HG03520 (cell line): ENCODE data around the gene SELENON.

Source experiments
- ATAC-seq: cut with Tn5 transposase; IDR thresholded peaks from one replicate; pipeline ENCODE4 v1.9.1; 2021; ENCODE audit warnings: mild to moderate bottlenecking, moderate library complexity; ENCODE audit not compliant: unreplicated experiment

Gene SELENON, protein sequence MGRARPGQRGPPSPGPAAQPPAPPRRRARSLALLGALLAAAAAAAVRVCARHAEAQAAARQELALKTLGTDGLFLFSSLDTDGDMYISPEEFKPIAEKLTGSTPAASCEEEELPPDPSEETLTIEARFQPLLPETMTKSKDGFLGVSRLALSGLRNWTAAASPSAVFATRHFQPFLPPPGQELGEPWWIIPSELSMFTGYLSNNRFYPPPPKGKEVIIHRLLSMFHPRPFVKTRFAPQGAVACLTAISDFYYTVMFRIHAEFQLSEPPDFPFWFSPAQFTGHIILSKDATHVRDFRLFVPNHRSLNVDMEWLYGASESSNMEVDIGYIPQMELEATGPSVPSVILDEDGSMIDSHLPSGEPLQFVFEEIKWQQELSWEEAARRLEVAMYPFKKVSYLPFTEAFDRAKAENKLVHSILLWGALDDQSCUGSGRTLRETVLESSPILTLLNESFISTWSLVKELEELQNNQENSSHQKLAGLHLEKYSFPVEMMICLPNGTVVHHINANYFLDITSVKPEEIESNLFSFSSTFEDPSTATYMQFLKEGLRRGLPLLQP

DNA sequence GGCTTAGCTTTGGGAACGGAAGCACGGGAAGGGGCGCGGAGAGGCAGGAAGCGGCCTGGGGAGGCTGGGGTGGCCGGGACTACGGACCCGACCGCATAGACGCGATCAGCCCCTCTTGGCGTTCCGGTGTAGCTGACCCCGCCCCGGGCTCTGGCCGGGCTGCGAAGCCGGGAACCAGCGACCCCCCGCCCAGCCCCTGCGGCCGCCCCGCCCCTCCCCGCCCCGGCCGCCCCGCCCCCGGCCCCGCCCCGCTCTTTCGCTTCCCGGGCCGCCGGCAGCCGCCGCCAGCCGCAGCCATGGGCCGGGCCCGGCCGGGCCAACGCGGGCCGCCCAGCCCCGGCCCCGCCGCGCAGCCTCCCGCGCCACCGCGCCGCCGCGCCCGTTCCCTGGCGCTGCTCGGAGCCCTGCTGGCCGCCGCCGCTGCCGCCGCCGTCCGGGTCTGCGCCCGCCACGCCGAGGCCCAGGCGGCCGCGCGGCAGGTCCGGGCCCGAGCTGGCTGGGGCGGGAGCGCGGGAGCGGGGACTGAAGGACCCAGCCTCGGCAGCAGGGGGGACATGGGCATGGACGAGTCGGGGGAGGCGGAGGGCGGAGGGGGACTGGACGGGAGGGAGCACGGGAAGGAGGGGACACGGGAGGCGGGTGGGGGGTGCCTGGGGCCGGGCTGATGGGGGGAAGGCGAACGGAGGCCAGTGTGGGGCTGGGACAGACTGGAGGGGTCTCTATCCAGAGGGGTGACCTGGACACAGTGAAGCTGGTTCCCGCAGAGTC lies at the start of gene SELENON:
Gene SELENON, plus strand, starts transcription at position 259 of the 768 bp plus-strand sequence. Its CDS starts 38 bp downstream, at position 297.
- ATAC-seq, result no peak

DNA sequence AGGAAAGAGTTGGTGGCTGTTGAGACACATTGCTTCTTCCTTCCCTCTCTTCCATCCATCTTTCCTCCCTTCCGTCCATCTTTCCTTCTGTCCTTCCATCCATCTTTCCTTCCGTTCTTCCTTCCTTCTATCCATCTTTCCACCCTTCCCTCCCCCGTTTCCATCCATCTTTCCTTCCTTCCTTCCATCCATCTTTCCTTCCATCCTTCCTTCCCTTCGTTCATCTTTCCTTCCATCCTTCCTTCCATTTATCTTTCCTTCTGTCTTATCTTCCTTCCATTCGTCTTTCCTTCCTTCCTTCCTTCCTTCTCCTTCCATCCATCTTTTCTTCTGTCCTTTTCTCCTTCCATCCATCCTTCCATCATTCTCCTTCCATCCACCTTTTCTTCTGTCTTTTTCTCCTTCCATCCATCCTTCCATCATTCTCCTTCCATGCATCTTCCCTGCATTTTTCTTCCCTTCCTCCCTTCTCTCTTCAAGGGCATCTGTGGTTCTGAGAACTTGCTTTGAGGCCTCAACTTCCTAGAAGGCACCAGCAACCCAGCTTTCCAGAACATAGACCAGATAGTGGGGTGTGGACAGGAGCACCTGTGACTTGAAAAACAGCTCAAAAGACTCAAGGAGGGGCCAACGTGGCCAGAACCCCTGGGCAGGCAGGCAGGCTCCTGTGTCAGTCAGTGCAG lies 48.9 kb upstream of the SELENON start:
- ATAC-seq, result no peak

DNA sequence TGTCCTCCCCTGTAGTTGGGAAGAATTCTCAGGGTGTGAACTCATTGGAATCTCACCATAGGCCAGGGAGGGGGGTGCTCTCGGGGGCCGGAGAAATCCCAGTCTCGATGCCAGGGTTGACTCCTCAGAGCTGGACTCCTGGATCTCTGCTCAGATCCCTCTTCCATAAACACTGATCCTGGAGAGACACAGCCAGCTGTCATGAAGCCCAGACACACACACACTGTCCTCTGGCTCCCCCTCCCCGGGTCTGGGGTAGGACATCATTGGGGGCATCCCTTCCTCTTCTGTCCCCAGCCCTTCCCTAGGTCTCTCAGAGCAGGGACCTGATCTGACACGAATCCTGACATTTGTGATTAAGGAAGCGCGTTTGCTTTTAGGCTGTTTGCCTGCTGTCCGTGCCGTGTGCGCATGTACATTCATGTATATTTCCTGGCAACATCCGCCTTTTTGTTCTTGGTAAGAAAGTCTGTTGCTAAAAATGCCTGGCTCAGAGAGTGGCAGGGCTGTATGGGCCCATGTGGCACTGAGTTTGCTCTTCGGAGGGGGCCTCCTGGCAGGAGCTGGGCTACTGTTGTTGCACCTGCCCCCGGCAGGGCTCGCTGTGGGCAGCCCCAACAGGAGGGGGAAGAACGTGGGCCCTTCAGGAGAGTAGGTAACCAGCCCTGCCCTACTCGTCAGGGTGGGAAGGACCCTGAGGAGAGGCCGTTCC lies 45.4 kb upstream of the SELENON start:
- no peak for ATAC-seq

DNA sequence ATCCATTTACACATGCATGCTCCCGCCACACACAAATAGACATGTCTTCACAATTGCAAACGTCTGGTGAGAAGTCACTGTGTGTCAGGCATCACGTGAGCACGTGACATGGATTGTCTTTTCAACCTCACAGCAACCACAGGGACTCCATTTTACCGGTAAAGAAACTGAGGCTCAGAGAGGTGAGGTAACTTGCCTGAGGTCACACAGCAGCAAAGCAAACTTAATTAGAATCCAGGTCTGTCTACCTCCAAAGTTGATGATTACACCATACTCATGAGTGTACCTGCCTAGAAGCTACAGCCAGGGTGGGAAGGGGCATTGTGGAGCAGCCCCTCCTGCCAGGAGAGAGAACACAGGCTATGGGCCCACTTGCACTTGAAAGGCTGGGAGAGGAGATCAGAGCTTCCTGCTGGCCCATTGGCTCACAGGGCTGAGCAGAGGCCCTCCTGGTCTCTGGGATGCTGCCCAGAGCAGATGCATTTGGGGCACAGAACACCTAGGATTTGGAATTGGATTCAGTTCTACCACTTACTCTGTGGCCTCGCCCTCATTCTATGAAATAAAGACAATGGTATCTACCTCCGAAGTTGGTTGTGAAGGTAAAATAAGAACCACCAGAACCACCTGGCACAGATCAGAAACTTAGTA lies 44.4 kb upstream of the SELENON start:
- no peak for ATAC-seq

DNA sequence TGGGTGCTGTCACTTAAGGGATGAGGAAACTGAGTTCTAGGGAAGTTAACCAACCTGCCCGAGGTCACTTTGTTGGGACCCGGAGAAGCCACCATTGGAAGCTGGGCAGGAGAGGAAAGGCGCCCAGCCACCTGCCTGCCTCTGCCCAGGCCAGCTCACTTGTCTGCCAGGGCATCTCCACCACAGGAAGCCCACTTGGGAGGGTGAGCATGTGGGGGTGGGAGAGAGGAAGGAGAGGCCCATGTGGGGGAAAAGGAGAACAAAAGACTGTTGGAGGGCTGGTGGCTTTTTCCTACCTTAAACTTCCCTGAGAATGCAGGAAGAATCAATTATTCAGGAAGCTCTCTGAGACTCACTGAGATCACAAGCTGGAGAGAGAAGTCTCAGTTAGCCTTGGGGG lies 43.8 kb upstream of the SELENON start:
- ATAC-seq, result no peak

DNA sequence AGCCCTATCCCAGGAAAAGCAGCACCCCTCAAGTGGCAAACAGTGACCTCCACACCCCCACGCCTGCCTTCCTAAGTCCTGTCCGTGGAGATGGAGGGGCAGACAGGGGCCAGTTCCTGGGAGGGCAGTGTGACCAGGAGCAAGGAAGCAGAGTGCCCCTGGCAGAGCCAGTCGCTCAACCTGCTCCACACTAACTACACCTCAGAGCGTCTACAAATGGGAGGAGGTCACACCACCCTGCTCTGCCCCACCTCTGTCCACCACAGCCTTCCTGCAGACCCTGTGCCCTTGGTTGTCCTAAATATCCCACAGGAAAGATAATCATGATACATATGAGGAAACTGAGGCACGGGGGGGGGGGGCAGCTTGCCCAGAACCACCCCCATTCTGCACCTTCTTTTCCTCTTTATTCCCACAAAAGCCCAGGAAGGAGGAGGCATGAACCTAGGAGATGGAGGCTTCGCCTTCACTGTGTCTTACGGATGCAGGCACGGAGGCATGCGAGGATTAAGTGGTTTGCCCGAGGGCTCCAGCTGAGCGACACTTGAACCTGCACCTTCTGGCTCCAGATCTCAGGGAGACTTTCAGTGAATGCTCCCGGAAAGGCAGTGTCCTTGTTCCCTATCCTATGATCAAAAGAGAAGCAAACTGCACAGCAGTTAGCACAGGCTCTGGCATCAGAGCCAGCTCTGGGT lies 42.7 kb upstream of the SELENON start:
- ATAC-seq, result no peak

DNA sequence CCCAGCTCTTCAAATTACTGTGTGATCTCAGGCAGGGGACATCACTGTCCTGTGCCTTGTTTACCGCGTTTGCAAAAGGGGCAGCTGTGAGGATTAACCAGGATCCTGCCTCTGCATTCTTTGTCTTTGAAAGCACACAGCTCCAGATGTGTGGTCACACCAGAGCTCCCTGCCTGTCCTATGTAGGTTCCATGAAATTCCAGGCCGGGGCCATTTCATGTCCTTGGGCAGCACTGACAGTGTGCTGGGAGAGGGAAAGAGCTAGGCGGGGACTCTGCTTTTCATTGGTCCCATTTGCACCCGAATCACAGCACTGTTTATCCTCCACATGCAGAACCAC lies 42.2 kb upstream of the SELENON start:
- no peak for ATAC-seq

DNA sequence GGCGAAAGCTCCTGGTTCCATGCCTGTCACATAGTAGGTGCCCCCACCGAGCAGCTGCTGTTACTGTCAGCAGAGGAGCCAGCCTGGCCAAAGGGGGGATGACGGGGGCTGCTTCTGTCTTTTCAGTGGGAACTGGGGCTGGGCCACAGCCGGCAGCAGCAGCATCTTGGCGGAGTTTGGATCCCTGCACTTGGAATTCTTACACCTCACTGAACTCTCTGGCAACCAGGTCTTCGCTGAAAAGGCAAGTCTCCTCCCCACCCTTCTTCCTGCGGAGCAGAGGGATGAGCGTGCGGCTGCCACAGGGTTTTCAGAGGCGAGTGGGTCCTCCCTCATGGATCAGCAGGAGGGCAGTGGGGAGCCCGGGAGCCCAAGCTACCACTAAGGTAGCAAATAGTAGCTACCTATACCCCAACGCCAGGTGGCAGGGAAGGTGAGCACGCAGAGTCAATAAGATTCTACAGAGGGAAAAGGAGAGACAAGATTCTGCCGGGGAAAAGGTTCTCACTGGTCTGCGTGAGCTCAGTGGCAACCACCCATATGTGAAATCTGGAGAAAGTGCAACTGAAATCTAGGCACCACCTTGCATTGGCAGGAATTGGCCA lies 41.4 kb upstream of the SELENON start:
- ATAC-seq, result no peak

DNA sequence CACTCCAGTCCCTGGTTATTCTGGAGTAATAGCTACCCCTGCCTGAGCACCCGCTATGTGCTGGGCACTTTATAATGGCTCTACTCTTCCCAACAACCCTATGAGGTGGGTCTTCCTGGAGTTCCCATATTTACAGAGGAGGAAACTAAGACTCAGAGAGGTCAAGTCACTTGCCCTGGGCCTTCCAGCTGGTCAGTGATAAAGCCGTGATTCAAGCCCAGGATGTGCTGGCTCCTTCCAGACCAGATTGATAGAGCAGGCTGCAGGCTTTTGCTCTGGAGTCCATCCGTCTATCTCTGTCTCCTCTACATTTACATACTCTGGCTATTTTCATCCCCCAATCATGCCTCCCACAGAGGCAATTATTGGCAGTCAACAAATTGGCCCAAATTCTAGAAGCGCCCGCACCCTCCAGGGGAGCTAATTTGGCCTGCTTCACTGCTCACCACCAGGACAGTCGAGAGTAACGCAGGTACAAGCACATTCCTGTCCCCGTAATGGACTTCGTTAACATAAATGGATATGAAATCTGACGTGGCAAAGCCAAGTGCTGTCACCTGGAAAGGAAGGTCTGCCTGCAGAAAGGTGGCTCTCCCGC lies 39.8 kb upstream of the SELENON start:
- no peak for ATAC-seq

DNA sequence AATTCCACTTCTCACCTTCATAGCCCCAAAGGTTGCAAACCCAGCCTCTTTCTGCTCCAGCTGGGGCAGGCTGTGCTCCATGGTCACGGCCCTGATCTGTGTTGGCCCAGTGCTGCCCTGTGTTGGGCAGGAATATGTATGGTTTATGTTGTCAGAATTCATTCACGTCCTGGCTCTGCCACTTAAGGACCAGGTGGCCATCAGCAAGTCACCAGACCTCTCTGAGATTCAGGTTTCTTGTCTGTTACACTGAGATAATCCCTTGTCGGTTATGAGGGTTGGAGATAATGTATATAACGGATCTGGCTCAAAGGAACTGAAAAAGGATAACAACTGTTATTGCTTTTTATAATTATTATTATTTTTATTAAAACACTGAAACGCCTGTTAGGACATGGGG lies 39.1 kb upstream of the SELENON start:
- no peak for ATAC-seq

DNA sequence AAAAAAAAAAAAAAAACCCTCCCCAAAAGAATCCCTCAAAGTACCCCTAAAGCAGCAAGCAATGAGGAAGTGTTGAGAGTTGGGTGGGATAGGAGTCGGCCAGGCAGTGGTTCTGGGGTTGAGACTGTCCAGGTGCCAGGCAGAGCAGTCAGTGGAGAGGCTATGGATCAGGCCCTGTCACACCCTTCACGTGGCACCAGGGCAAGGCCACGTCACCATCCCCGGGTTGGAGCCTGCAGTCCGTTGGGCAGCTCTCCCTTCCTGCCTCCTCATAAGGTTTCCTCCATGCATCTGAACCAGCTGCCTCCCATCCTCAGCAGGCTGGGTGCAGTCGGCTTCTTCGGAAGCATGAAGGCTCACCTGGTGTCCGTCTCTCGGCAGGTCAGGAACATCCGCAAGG lies 36.5 kb upstream of the SELENON start:
- no peak for ATAC-seq

DNA sequence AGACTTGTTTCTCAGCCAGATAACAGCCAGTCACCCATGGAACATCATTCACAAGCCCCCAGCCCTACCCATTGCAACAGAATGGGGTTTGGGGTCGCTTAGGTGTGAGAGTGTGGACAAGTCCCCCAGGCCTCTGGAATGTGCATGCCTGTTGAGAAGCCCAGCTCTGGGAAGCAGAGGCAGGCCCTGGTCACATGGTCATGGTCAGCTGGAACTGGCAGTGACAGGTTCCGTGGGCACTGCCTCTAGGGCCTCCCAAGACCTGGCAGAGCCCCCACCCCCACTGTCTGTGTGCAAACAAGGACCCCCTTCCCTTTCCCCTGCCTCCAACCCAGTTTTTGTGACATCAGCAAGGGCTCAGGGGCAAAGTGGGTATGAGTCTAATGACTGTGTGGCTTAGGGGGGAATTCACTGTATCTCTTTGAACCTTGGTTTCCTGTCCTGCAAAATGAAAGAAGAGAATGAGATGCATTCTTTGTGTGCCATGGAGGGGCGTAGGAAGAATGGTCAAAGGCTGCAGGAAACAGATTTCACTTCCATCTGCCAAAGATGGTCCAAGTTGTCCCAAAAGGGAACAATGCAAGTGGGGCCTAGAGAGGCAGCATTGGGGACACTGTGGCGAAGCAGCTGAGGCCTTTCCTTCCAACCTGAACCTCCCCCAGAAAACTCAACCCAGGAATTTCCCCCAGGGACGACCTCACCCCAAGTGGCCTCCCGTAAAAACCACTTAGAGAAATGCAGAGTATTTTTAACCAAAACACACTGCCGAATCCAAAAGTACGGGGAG lies 34.7 kb upstream of the SELENON start:
- ATAC-seq, result no peak

DNA sequence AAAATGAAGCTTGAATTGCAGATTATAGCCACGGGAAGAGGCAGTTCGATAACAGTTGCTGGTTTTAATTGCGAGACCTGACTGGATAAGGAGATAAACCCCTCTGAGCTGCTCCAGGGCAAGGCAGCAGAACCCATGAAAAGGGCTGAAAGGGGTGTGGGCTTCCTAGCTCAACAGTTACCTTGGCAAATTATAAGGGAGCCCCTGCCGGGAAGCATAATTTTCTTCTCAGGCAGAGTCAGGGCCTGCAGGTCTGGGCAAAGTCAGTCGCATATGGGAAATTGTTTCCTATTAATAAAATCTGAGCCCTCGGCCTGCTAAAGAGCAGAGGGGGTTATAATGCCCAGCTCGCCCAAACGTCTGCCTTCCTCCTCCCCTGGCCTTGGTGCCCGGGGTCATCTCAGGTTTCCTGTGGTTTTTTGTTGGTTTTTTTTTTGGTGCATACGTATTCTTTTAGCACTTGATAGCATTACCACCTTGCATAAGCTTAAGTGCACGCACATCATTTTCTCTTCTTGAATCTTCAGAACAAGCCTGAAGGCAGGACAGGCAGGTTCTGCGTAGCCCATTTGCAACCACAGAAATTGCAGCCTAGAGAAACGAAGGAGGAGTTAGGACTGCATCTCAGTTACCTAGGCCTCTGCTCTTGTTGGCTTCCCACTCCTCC lies 33.9 kb upstream of the SELENON start:
- no peak for ATAC-seq

DNA sequence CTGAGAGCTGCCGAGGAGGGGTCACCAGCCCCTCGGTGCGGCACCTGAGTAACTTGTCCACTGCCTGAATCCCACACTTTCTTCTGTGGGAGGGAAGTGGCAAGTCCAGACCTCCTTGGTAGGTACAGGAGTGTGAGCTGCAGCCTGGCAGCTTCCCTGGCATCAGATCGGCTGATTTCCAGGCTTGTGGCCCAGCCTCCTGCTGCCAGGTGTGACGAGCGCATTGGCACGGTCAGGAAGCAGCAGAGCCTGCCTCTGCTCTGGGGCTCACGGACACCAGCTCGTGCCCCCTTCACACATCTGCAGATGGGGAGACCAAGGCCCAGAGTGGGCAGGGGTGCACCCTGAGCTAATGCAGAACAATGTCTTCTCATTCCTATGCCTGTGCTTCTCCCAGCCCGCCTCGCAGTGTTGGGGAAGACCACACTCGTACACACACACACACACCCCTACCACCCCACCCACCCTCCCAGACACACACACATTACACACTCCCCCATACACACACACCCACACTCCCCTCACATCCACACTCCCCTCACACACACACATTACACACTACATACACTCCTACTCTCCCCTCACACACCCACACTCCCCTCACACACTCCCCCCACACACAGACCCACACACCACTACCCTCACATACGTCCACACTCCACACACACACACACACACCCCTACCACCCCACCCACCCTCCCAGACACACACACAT lies 33.1 kb upstream of the SELENON start:
- no peak for ATAC-seq

DNA sequence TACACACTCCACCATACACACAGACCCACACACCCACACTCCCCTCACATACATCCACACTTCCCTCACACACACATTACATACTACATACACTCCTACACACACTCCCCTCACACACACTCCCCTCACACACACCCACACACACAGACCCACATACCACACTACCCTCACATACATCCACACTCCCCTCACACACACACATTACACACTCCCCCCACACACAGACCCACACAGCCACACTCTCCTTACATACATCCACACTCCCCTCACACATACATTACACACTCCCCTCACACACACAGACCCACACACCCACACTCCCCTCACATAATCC lies 32.6 kb upstream of the SELENON start:
- no peak for ATAC-seq

DNA sequence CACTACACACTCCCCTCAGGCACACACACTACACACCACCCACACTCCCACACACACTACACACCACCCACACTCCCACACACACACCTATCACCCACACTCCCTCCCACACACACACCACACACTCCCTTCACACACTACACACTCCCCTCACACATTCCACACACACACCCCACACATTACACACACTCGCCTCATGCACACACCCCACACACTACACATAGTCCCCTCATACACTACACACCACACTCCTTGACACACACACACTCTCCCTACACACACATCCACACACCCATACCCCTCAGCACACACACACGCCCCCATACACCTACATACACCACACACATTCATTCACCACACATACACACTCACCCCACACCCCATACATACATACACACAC lies 31.0 kb upstream of the SELENON start:
- ATAC-seq, result no peak
